GM18909 (cell line): ENCODE measurements around the gene KIF26B.

Source experiments
- ATAC-seq: cut with Tn5 transposase; IDR thresholded peaks from one replicate; pipeline ENCODE4 v1.9.1; 2021; ENCODE audit warnings: mild to moderate bottlenecking; ENCODE audit not compliant: unreplicated experiment, poor library complexity

The KIF26B gene

GRCh38 chr1:245480393-245481120 is 325.8 kb downstream of the KIF26B start:
- ATAC-seq: no peak

GRCh38 chr1:245481261-245481660 is 326.5 kb downstream of the KIF26B start:
- ATAC-seq: no peak

GRCh38 chr1:245483247-245483646 is 328.5 kb downstream of the KIF26B start:
- no peak for ATAC-seq

GRCh38 chr1:245484176-245484575 is 329.4 kb downstream of the KIF26B start:
- no peak for ATAC-seq

GRCh38 chr1:245485996-245486395 is 331.2 kb downstream of the KIF26B start:
- no peak for ATAC-seq

GRCh38 chr1:245486775-245487470 is 332.1 kb downstream of the KIF26B start:
- no peak for ATAC-seq

- no peak for ATAC-seq
Observed at GRCh38 chr1:245488346-245489129, 333.8 kb downstream of the KIF26B start.

- no peak for ATAC-seq
Observed at GRCh38 chr1:245489838-245490237, 335.1 kb downstream of the KIF26B start.

GRCh38 chr1:245493029-245493428 is 338.2 kb downstream of the KIF26B start:
- ATAC-seq: no peak

- ATAC-seq: no peak
Observed at GRCh38 chr1:245495681-245496080, 340.9 kb downstream of the KIF26B start.

GRCh38 chr1:245500546-245500945 is 345.8 kb downstream of the KIF26B start:
- no peak for ATAC-seq

- no peak for ATAC-seq
Observed at GRCh38 chr1:245501633-245502032, 346.8 kb downstream of the KIF26B start.

- no peak for ATAC-seq
Observed at GRCh38 chr1:245503548-245503947, 348.8 kb downstream of the KIF26B start.

GRCh38 chr1:245510144-245510543 is 355.4 kb downstream of the KIF26B start:
- no peak for ATAC-seq

GRCh38 chr1:245512181-245512888 is 357.6 kb downstream of the KIF26B start:
- ATAC-seq: no peak

GRCh38 chr1:245512980-245513578 is 358.3 kb downstream of the KIF26B start:
- ATAC-seq: no peak

- ATAC-seq: no peak
Observed at GRCh38 chr1:245516284-245516759, 361.5 kb downstream of the KIF26B start.

GRCh38 chr1:245520611-245521010 is 365.8 kb downstream of the KIF26B start:
- no peak for ATAC-seq

- ATAC-seq: no peak
Observed at GRCh38 chr1:245526141-245526540, 371.4 kb downstream of the KIF26B start.

- no peak for ATAC-seq
Observed at GRCh38 chr1:245528258-245528635, 373.5 kb downstream of the KIF26B start.
